Ectodermal cell (in vitro differentiated cells): ENCODE data around the gene ATG4A.

Source experiments
- H3K27ac ChIP-seq: 2 replicates; pipeline ENCODE4 v1.7.0; 2013; ENCODE audit warnings: mild to moderate bottlenecking, low read depth, low read length; ENCODE audit not compliant: insufficient read depth, poor library complexity, severe bottlenecking
- H3K27me3 ChIP-seq: 2 replicates; pipeline ENCODE4 v1.7.0; 2013; ENCODE audit warnings: mild to moderate bottlenecking, low read length; ENCODE audit not compliant: insufficient read depth, control insufficient read depth, poor library complexity, severe bottlenecking
- H3K36me3 ChIP-seq: one replicate; pipeline ENCODE4 v1.7.0; 2013; ENCODE audit warnings: low read length; ENCODE audit not compliant: control insufficient read depth, insufficient read depth
- H3K4me1 ChIP-seq: one replicate; pipeline ENCODE4 v1.7.0; 2013; ENCODE audit warnings: low read length; ENCODE audit not compliant: control insufficient read depth, insufficient read depth
- H3K4me3 ChIP-seq: 2 replicates; pipeline ENCODE4 v1.7.0; 2013; ENCODE audit warnings: low read depth, low read length, control low read depth; ENCODE audit not compliant: insufficient read depth
- H3K9me3 ChIP-seq: 2 replicates; pipeline ENCODE4 v1.7.0; 2013; ENCODE audit warnings: mild to moderate bottlenecking, low read length, moderate library complexity; ENCODE audit not compliant: control insufficient read depth
- WGBS, 2 experiments: methylation state at CpG; one replicate each; pipeline ENCODE4 v1.1.7; 2013; ENCODE audit warnings: missing lambda C conversion rate in 2 of 2; 5-methylcytosine and 5-hydroxymethylcytosine counted together

The ATG4A gene

DNA sequence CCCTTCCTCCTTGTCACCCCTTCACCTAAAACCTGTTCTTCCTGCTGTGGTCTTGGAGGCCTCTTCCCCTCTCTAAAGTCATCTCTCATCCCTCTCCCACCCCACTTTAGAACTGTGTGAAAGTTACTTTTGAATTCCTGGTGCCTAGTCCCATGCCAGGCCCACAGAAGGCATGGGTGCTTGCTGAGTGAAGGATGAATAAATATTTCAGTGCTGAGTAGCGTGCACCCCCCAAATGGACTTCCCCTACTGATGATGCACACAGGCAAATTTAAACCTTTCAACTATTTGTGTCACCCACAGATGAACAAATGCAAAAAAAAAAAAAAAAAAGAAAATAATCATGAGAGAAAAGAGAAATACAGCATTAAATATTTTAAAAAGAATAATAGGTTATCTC lies 20.0 kb upstream of the ATG4A start:
- Histone ChIP-seq H3K36me3 (no peaks in the 10 kb centered on the region), H3K4me1 (no peaks in the 10 kb centered on the region), H3K27me3 (no peaks in the 10 kb centered on the region), H3K4me3 (no peak overlapping the region), H3K27ac (no peak overlapping the region), H3K9me3 (no peaks in the 10 kb centered on the region)
- no CpG with 5 or more reads among the region's 1 CpG for WGBS, 2 experiments

DNA sequence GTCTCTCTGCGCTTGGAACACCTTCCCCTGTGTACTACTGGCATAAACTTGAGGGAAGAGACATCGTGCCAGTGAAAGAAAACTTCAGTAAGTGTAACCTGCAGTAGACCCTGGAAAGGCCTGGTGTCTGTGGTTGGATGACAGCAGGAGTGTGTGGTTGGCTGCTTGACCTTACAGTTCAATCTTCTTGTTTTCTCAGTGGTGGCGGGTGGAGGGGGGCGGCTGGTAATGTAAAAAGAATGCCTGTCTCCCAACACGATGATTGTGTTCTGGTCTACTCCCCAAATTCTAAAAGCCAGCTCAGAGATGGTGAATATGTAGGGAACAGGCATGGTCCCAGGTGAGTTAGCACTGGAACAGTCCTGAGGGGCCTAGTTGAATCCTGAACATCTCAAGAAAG lies 18.8 kb upstream of the ATG4A start:
- WGBS, 2 experiments, result 98% methylated on average over 5 of the region's 5 CpGs
- Histone ChIP-seq H3K27me3 (no peaks in the 10 kb centered on the region), H3K9me3 (no peaks in the 10 kb centered on the region), H3K4me1 (no peaks in the 10 kb centered on the region), H3K27ac (no peak overlapping the region), H3K36me3 (no peaks in the 10 kb centered on the region), H3K4me3 (no peak overlapping the region)

DNA sequence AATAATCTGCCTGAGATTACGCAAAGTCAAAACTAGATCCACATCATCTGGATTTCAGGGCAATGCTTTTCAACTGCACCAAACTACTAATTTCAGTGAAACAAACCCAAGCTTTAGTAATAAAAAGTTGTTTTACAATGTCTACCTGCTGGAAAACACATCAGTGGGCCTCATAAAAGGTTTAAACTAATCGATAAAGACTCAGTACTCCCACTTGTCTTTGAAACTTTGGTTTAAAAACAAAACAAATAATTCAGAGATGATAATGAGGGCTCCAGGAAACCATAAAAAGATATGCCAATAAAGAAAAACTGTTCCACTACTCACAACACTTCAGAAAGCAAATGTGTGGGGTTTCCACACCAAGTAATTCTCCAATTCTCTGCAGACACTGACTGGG lies 10.5 kb upstream of the ATG4A start:
- H3K36me3 ChIP-seq, result no peaks in the 10 kb centered on the region
- no peak overlapping the region for H3K4me3 ChIP-seq
- H3K27me3 ChIP-seq, result no peaks in the 10 kb centered on the region
- no peak overlapping the region for H3K27ac ChIP-seq
- H3K9me3 ChIP-seq, result no peaks in the 10 kb centered on the region
- WGBS, 2 experiments, result 94 to 100% methylated on average over 1 to 2 of the region's 2 CpGs
- no peaks in the 10 kb centered on the region for H3K4me1 ChIP-seq

DNA sequence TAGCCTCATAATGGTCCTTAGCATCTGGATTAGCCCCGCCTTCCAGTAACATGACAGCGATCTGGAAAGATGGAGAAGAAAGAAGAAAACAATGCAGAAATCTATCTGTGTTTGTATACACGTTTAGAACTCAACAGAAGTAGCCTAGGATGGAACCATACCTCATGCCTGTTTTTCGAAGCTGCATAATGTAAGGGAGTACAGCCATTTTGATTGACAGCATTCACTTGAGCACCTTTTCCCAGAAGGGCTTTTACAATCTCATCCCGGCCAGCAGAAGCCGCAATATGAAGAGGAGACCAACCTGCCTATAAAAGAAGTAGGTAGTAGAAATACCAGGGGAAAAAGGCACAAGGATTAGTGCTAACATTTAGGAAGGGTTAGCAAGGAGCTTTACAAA lies 3.8 kb upstream of the ATG4A start:
- H3K4me3 ChIP-seq, result no peak overlapping the region
- H3K27me3 ChIP-seq, result no peaks in the 10 kb centered on the region
- no peak overlapping the region for H3K27ac ChIP-seq
- H3K9me3 ChIP-seq, result no peaks in the 10 kb centered on the region
- no peaks in the 10 kb centered on the region for H3K4me1 ChIP-seq
- 96 to 99% methylated on average over 6 of the region's 6 CpGs for WGBS, 2 experiments
- peaks cover 9% of the 10 kb centered on the region for H3K36me3 ChIP-seq

GRCh38 chrX:108088511-108088910 lies 3.1 kb upstream of the ATG4A start:
- Histone ChIP-seq H3K36me3 (peaks cover 9% of the 10 kb centered on the region), H3K27ac (no peak overlapping the region), H3K4me3 (no peak overlapping the region), H3K9me3 (no peaks in the 10 kb centered on the region), H3K4me1 (no peaks in the 10 kb centered on the region), H3K27me3 (no peaks in the 10 kb centered on the region)
- 95 to 100% methylated on average over 1 of the region's 1 CpG for WGBS, 2 experiments

DNA sequence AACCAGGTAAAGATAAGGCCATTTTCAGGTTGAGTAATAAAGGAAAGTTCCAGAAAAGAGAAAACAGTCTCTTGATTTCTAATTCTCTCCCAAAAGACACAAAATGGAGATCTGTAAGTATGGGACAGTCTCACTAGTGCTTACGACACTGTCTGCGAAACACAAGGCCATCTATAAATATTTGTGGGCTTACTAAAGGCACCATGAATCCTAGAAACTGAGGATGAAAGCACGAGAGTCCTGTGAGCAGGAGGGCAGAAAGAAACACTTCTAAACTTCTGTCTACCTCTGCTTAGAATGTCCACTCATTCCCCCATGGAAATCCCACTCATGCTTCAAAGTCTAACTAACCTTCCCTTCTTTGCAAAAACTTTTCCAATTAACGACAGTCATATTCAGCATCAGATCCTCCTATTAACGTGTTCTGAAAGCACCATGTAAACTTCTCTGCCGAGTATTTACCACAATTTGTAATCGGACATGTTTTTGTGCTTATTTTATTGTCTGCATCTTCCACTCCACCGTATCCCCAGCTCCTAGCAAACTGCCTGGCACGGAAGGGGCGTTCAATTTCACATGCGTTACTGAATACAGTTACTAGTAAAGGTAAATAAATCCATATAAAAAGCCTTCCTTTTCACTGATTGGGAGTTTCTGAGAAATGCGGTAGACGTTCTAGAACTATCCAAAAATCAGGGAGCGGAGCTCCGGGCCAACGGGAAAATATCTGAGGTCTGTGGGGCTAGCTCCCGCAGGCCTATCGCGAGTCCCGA lies 901 bp upstream of the ATG4A start:
- Histone ChIP-seq H3K4me3 (peak overlapping the region; percentile 59), H3K36me3 (peaks cover 9% of the 10 kb centered on the region), H3K27ac (peak overlapping the region; percentile 72), H3K9me3 (no peaks in the 10 kb centered on the region), H3K4me1 (no peaks in the 10 kb centered on the region), H3K27me3 (no peaks in the 10 kb centered on the region)
- 10% methylated on average over 13 to 17 of the region's 20 CpGs for WGBS, 2 experiments

DNA sequence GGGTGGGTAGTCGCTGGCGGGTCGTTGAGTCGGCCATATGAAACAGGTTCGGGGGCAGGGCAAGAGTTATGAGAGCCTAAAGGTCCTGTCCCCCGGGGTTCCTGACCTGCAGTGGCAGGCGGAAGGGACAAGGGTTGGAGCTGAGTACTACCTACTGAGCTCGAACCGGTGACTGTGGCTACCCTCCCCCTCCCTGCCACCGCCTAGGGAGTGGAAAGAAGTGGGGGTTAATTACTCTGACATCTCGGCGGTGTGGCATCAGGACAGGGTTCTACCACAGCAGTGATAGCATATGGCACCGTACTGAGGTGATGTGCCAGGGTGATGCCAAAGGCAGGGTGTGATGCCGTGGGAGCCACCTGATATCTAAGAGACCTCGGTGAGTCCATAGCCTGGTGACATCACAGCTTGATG lies 307 bp downstream of the ATG4A start:
- H3K27me3 ChIP-seq, result no peaks in the 10 kb centered on the region
- H3K27ac ChIP-seq, result no peak overlapping the region
- no peaks in the 10 kb centered on the region for H3K4me1 ChIP-seq
- H3K4me3 ChIP-seq, result peak overlapping the region; percentile 59
- WGBS, 2 experiments, result 5 to 6% methylated on average over 14 to 15 of the region's 15 CpGs
- no peaks in the 10 kb centered on the region for H3K9me3 ChIP-seq
- H3K36me3 ChIP-seq, result peaks cover 7% of the 10 kb centered on the region

DNA sequence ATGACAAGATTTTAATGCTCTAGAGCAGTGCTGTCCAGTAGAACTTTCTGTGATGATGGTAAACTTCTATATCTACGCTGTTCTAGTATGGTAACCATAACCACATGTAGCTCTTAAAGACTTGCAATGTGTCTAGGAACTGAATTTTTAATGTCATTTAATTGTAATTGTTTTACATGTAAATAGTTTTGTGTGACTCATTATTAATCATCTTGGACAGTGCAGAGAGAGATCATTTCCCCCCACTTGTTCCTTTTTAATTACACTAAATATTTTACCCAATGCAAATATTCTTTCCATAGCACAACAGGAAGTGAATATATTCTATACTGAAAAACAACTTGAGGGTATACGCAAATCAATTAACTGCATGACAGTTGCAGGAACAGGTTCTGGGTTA lies 5.8 kb downstream of the ATG4A start:
- 100% methylated on average over 2 of the region's 2 CpGs for WGBS, 2 experiments
- Histone ChIP-seq H3K27me3 (no peaks in the 10 kb centered on the region), H3K4me3 (no peak overlapping the region), H3K27ac (no peak overlapping the region), H3K4me1 (no peaks in the 10 kb centered on the region), H3K36me3 (no peaks in the 10 kb centered on the region), H3K9me3 (no peaks in the 10 kb centered on the region)

GRCh38 chrX:108105473-108105872 lies 13.9 kb downstream of the ATG4A start:
- Histone ChIP-seq H3K36me3 (no peaks in the 10 kb centered on the region), H3K27ac (no peak overlapping the region), H3K9me3 (no peaks in the 10 kb centered on the region), H3K27me3 (no peaks in the 10 kb centered on the region), H3K4me3 (no peak overlapping the region), H3K4me1 (no peaks in the 10 kb centered on the region)

DNA sequence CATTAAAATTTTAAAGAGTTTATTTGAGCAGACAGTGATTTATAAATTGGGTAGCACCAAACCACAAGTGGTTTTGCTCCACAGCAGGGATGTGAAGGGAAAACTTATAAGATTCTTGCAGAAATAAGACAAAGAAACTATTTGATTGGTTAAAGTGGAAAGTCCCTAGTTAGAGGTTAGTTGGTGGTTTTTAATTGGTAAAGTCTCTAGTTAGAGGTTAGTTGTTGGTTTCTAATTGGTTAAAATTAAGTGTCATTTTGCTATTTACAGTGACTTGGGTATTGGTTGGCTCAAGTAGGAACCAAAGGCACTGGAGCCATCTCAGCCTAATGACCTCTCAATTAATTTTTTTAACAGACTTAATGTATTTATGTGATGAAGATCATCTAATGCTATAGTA lies 23.0 kb downstream of the ATG4A start:
- H3K36me3 ChIP-seq, result no peaks in the 10 kb centered on the region
- H3K4me1 ChIP-seq, result no peaks in the 10 kb centered on the region
- no peaks in the 10 kb centered on the region for H3K9me3 ChIP-seq
- H3K4me3 ChIP-seq, result no peak overlapping the region
- no peaks in the 10 kb centered on the region for H3K27me3 ChIP-seq
- H3K27ac ChIP-seq, result no peak overlapping the region

DNA sequence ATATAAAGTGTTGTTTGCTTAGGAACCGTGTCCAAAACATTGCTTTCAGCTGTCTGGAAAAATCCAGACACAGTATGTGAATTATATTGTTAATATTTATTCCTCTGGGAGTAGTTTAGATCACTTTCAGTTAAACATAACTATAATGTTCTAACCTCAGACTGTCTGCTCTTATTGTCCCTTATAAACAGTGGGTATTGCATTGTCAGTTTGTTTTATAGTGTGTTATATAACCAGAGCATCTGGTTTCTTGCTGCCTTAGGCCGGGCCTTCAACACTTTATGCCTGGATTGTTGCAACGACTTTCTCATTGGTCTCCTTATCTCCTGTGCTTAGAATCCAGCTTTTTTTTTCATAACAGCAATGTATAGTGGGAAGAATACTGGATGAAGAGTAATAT lies 26.4 kb downstream of the ATG4A start:
- no peak overlapping the region for H3K27ac ChIP-seq
- H3K36me3 ChIP-seq, result no peaks in the 10 kb centered on the region
- 82% methylated on average over 2 of the region's 3 CpGs; no CpG with 5 or more reads in 1 of the 2 experiments for WGBS, 2 experiments
- no peak overlapping the region for H3K4me3 ChIP-seq
- H3K27me3 ChIP-seq, result no peaks in the 10 kb centered on the region
- H3K4me1 ChIP-seq, result no peaks in the 10 kb centered on the region
- H3K9me3 ChIP-seq, result no peaks in the 10 kb centered on the region
